ENCODE results near the gene USP15. TPM values are rescaled to one million over a fixed set of nuclear protein-coding genes. Genes with fewer than 3 reads are reported as not detected.

USP15 gene
- total and polyA plus RNA-seq, 12 donors, result 25.9 to 148 (median 64.9) TPM

- no peaks in the 10 kb centered on the region for H3K4me1 ChIP-seq (replicated peaks in 1 of 2)
- intact Hi-C loops (cut with DNase I), result no loop called here
- DNase-seq, result no peak
- H3K36me3 ChIP-seq (replicated peaks in 1 of 2), result peaks cover 0 to 15% of the 10 kb centered on the region in 2 donors
- 93 to 98% (median 95%) methylated on average over 2 of the region's 2 CpGs for WGBS, 4 donors
- H3K27ac ChIP-seq, result no peak overlapping the region
- TF ChIP-seq CTCF (IDR thresholded peaks at IDR 0.05) (no peak), POLR2A (IDR thresholded peaks at IDR 0.05) (no peak)
- H3K4me3 ChIP-seq, result no peak overlapping the region
- H3K9me3 ChIP-seq (replicated peaks in 1 of 3), result no peaks in the 10 kb centered on the region
- no peaks in the 10 kb centered on the region for H3K27me3 ChIP-seq
These were observed 139.9 kb downstream of the USP15 start for GRCh38 chr12:62400135-62400534.

GRCh38 chr12:62401631-62402030 is 141.4 kb downstream of the USP15 start:
- no peak overlapping the region for H3K27ac ChIP-seq
- H3K9me3 ChIP-seq (replicated peaks in 1 of 3), result peaks cover 0 to 3% (median 0%) of the 10 kb centered on the region in 3 donors
- no peak for DNase-seq
- intact Hi-C loops (cut with DNase I), result no loop called here
- no peak overlapping the region for H3K4me3 ChIP-seq
- peaks cover 0 to 15% of the 10 kb centered on the region in 2 donors for H3K36me3 ChIP-seq (replicated peaks in 1 of 2)
- TF ChIP-seq POLR2A (IDR thresholded peaks at IDR 0.05) (no peak), CTCF (IDR thresholded peaks at IDR 0.05) (no peak)
- no peaks in the 10 kb centered on the region for H3K27me3 ChIP-seq
- 68 to 79% (median 76%) methylated on average over 3 of the region's 3 CpGs for WGBS, 4 donors
- H3K4me1 ChIP-seq (replicated peaks in 1 of 2), result no peaks in the 10 kb centered on the region

GRCh38 chr12:62403031-62403430 is 142.8 kb downstream of the USP15 start:
- H3K4me1 ChIP-seq (replicated peaks in 1 of 2), result no peaks in the 10 kb centered on the region
- H3K36me3 ChIP-seq (replicated peaks in 1 of 2), result peaks cover 0 to 13% of the 10 kb centered on the region in 2 donors
- no peaks in the 10 kb centered on the region for H3K27me3 ChIP-seq
- H3K27ac ChIP-seq, result no peak overlapping the region
- H3K9me3 ChIP-seq (replicated peaks in 1 of 3), result peaks cover 0 to 3% (median 0%) of the 10 kb centered on the region in 3 donors
- no peak overlapping the region for H3K4me3 ChIP-seq
- intact Hi-C loops (cut with DNase I), result no loop called here
- no peak for TF ChIP-seq POLR2A (IDR thresholded peaks at IDR 0.05)
- TF ChIP-seq CTCF (IDR thresholded peaks at IDR 0.05), result no peak
- DNase-seq, result no peak

- TF ChIP-seq POLR2A (IDR thresholded peaks at IDR 0.05) (no peak), CTCF (IDR thresholded peaks at IDR 0.05) (no peak)
- Histone ChIP-seq H3K27ac (no peak overlapping the region), H3K27me3 (no peaks in the 10 kb centered on the region), H3K4me3 (no peak overlapping the region), H3K9me3 (replicated peaks in 1 of 3) (peaks cover 0 to 3% (median 0%) of the 10 kb centered on the region in 3 donors), H3K36me3 (replicated peaks in 1 of 2) (no peaks in the 10 kb centered on the region), H3K4me1 (replicated peaks in 1 of 2) (no peaks in the 10 kb centered on the region)
- DNase-seq, result peak in 2 of 7 donors; percentile 12 to 34
- 33 to 41% (median 38%) methylated on average over 1 of the region's 1 CpG for WGBS, 4 donors
- intact Hi-C loops (cut with DNase I), result no loop called here
These were observed 147.4 kb downstream of the USP15 start for GRCh38 chr12:62407587-62407986.
